GM18507 (cell line): ENCODE results near the gene SMIM41.

Experiments
- DNase-seq: peaks from one replicate; pipeline ENCODE4 v3.0.0; 2011; ENCODE audit warnings: low read depth; ENCODE audit not compliant: insufficient read length; ENCODE audit errors: extremely low spot score
- FAIRE-seq: peaks from 2 replicates; lab custom pipeline; 2011; peaks lifted over from hg19 to GRCh38; lab: Jason Lieb, UNC

Gene SMIM41

GRCh38 chr12:52079576-52080402, at the start of gene SMIM41:
Gene SMIM41 (plus strand): TSS chr12:52079704. CDS start chr12:52079780, 76 bp downstream.
- no peak for DNase-seq
- no peak for FAIRE-seq

GRCh38 chr12:52032446-52032803, 47.1 kb upstream of the SMIM41 start:
- no peak for FAIRE-seq
- DNase-seq = no peak

GRCh38 chr12:52032804-52033445, 46.6 kb upstream of the SMIM41 start:
- DNase-seq (peak; percentile 93), FAIRE-seq (peak; percentile 94)

GRCh38 chr12:52033446-52034140, 45.9 kb upstream of the SMIM41 start:
- DNase-seq (no peak), FAIRE-seq (no peak)

- no peak for FAIRE-seq
These were observed 44.3 kb upstream of the SMIM41 start for GRCh38 chr12:52035190-52035589.

GRCh38 chr12:52035926-52036325, 43.6 kb upstream of the SMIM41 start:
- no peak for FAIRE-seq
- no peak for DNase-seq

More at GRCh38 chr12:52035190-52035589, 44.3 kb upstream of the SMIM41 start:
- no peak for DNase-seq

- DNase-seq (peak; percentile 51), FAIRE-seq (peak; percentile 60)
These were observed 42.8 kb upstream of the SMIM41 start for GRCh38 chr12:52036587-52037171.

GRCh38 chr12:52037248-52037861, 42.1 kb upstream of the SMIM41 start:
- FAIRE-seq (no peak), DNase-seq (no peak)

GRCh38 chr12:52038447-52038846, 41.1 kb upstream of the SMIM41 start:
- FAIRE-seq = no peak
- no peak for DNase-seq

GRCh38 chr12:52041035-52041434, 38.5 kb upstream of the SMIM41 start:
- FAIRE-seq (no peak), DNase-seq (no peak)

GRCh38 chr12:52041695-52042123, 37.8 kb upstream of the SMIM41 start:
- peak; percentile 62 for FAIRE-seq
- DNase-seq = no peak

- DNase-seq = no peak
- no peak for FAIRE-seq
These were observed 36.7 kb upstream of the SMIM41 start for GRCh38 chr12:52042706-52043385.

- DNase-seq = no peak
These were observed 35.9 kb upstream of the SMIM41 start for GRCh38 chr12:52043386-52044212.

GRCh38 chr12:52044292-52044983, 35.1 kb upstream of the SMIM41 start:
- no peak for DNase-seq
- FAIRE-seq = no peak

More at GRCh38 chr12:52043386-52044212, 35.9 kb upstream of the SMIM41 start:
- no peak for FAIRE-seq

GRCh38 chr12:52045794-52046199, 33.7 kb upstream of the SMIM41 start:
- DNase-seq (no peak), FAIRE-seq (no peak)

GRCh38 chr12:52046859-52047258, 32.6 kb upstream of the SMIM41 start:
- DNase-seq (no peak), FAIRE-seq (no peak)

- FAIRE-seq (no peak), DNase-seq (no peak)
These were observed 30.2 kb upstream of the SMIM41 start for GRCh38 chr12:52049286-52049685.

GRCh38 chr12:52049688-52050087, 29.8 kb upstream of the SMIM41 start:
- no peak for FAIRE-seq
- DNase-seq = no peak
